HPDE6-E6E7 (cell line): Measurements from ENCODE around the gene CDC42EP4.
"Not testable (repeated sequence)": the region's sequence is repeated elsewhere in the genome, so short reads cannot be mapped to it uniquely, and the experiment has no call there.

Source experiments
- DNase-seq: peaks from one replicate; pipeline ENCODE4 v3.0.0; 2011; ENCODE audit warnings: missing footprints; ENCODE audit errors: extremely low spot score

CDC42EP4 gene

GRCh38 chr17:73320601-73321264 is 8.9 kb upstream of the CDC42EP4 start:
- no peak for DNase-seq

GRCh38 chr17:73319766-73320165 is 8.0 kb upstream of the CDC42EP4 start:
- no peak for DNase-seq

- DNase-seq = no peak
Observed at GRCh38 chr17:73318836-73319235, 7.0 kb upstream of the CDC42EP4 start.

GRCh38 chr17:73318427-73318813 is 6.6 kb upstream of the CDC42EP4 start:
- DNase-seq = no peak

DNA sequence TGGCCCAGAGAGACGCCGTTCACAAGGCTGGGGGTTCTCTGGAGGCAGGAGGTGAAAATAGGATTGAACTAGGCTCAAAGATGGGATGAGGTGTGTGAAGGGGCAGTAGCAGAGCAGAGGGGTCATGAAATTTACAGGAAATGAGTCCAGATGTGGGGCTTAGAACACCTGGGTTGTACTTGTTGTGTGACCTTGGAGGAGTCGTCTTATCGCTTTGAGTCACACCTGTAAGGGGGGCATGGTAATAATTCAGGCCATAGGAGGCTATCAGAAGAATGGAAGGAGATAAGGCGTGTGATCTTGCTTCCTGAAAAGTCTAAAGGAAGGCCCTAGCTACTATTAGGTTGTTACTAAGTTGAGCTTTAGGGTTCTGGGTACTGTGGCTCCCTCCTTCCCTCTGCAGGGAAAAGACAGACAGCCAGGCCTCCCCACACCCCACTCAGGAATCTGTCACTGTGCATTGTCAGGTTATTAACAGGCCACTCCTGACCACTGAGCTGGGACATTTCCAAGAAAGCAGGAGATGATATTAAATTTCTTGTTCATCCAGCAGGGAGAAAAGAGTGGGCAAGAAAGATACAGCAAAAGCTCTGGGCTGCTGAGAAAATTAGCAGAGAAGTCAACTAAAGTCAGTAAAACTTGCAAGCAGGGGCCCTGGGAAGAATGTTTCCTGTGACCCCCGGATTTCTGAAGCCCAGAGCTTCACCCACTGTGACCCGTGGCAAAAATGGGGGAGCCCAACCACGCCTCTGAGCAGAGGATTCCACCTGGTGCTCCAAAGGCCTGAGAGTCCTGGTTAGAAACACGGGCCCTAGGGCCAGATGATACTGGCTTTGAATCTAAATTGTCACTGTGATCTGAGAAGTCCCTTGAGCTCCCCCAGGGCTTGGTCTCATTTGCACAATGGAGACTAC is 6.0 kb upstream of the CDC42EP4 start:
- DNase-seq = no peak

DNA sequence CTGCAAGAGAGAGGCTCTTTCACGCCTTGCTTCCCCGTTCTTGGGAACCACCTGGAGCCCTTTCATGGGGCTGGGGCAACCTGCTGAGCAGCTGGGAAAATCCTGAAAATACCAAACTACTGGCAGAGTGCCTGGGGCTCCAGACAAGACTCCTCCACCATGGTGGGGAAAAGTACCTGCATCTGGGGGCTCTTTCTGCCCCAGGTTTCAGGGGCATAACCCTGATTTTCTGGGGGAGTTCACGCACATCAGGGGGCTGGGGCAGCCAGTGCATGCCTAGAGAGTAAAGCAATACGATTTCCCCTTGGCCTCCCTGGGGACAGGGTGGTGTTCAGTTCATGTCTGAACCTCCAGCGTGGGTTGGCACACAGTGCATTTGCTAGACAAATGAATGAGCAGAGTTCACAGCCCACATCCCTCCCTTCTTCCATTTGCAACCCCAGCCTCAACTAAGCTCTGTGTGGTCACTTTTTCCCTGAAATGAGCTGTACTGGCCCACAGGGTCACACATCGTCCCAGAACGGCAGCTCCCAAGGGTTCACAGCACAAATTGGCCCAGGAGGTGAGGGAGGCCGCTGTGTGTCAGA is 5.2 kb upstream of the CDC42EP4 start:
- DNase-seq = no peak

GRCh38 chr17:73315471-73315870 is 3.7 kb upstream of the CDC42EP4 start:
- no peak for DNase-seq

- DNase-seq = no peak
Observed at GRCh38 chr17:73313526-73314127, 1.8 kb upstream of the CDC42EP4 start.

DNA sequence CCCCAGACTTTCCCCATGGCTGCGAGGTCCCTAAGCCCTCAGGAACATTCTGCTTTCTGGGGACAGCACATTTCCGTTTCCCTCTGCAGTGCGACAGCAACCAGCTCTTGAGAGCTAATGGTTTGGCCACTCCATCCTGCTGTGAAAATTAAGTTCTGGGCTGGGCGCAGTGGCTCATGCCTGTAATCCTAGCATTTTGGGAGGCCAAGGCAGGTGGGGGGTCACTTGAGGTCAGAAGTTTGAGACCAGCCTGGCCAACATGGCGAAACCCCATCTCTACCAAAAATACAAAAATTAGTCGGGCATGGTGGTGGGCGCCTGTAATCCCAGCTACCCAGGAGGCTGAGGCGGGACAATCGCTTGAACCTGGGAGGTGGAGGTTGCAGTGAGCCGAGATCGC is 1.1 kb upstream of the CDC42EP4 start:
- not testable (repeated sequence) for DNase-seq

GRCh38 chr17:73311428-73311780 is 397 bp downstream of the CDC42EP4 start:
- no peak for DNase-seq

DNA sequence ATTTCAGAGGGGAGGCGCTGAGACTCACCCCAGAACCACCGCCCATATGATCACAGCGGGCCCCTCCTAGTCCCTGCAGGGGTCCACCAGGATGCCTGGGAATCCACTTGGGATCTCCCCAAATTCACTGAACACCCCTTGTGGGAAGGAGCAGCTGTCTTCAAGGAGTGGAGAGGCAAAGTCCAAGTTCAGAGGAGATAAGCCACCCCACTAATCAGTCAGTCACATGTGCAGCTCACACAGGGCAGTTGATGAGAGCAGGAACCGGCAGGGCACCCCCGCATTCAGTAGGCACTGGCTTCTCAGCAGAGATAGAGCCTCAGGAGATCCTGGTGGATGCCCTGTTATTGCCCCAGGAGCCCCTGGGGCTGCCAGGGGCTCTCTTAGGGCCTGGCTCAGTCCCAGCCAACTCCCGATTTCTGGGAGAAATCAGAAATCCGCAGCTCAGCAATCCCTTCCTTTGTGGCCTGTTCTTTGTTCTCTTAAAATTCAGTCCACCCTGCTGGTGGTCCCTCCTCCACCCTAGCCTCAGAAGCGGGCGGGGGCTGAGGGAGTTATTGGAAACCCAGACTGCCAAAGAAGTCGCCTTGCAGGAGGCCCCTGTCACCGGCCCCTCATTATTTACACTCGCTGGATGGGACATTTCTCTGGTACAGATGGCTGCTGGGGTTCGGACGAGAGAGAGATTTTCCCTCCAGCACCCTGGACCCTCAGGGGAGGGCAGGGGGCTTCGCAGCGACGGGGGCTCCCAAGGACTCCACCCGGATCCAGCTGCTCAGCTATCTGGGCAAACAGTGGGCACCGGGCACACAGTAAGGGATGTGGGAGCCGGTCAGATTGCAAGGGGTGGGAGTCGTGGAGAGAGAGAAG is 1.8 kb downstream of the CDC42EP4 start:
- DNase-seq = no peak

DNA sequence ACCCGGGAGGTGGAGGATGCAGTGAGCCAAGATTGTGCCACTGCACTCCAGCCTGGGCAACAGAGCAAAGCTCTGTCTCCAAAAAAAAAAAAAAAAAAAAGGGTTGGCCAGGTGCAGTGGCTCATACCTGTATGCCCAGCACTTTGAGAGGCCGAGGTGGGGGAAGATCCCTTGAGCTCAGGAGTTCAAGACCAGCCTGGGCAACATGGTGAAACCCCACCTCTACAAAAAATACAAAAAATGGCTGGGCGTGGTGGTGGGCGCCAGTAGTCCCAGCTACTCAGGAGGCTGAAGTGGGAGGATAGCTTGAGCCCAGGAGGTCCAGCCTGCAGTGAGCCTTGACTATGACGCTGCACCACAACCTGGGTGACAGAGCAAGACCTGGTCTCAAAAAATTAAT is 2.8 kb downstream of the CDC42EP4 start:
- not testable (repeated sequence) for DNase-seq

- DNase-seq = no peak
Observed at GRCh38 chr17:73308017-73308823, 3.6 kb downstream of the CDC42EP4 start.

DNA sequence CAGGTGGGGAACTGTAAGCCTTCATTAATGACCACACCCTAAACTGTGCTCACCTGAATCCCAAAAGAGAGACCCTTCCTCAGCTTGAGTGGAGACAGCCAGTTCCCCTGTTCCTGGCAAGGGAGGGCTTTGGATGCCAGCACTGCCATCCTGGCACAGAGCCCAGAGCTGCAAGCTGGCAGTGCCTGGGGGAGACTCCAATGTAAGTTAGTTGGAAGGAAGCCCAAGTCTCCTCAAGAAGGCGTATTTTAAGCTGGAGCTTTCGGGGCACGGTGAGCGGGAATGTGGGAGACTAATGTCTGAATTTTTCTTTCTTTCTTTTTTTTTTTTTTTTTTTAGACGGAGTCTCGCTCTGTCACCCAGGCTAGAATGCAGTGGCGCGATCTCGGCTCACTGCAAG is 4.7 kb downstream of the CDC42EP4 start:
- DNase-seq = no peak

GRCh38 chr17:73305845-73306836 is 5.7 kb downstream of the CDC42EP4 start:
- no peak for DNase-seq

- DNase-seq = no peak
Observed at GRCh38 chr17:73304971-73305812, 6.6 kb downstream of the CDC42EP4 start.

GRCh38 chr17:73304438-73304837 is 7.4 kb downstream of the CDC42EP4 start:
- DNase-seq = no peak

- DNase-seq = no peak
Observed at GRCh38 chr17:73302189-73302588, 9.6 kb downstream of the CDC42EP4 start.
